Thyroid gland (tissue), 4 donors: ENCODE measurements around the gene KCNS3.

Source experiments
- CTCF ChIP-seq, 6 experiments: fragments of 200-600 bp in 3 of 6; fragments of 450-650 bp in 3 of 6; sonication (generic) in 3 of 6; IDR thresholded peaks; one replicate each; pipeline ENCODE4 v1.5.1; 2016 to 2019; ENCODE audit warnings: antibody characterized with exemption in 6 of 6, mild to moderate bottlenecking in 2 of 6, inconsistent platforms in 1 of 6, moderate library complexity in 1 of 6
- POLR2A ChIP-seq, 2 donors: fragments of 450-650 bp; IDR thresholded peaks; one replicate each; pipeline ENCODE4 v1.6.1; 2017; ENCODE audit warnings: antibody characterized with exemption in 2 of 2, mild to moderate bottlenecking in 2 of 2, moderate library complexity in 1 of 2

GRCh38 chr2:17894556-17894955, 16.1 kb downstream of the KCNS3 start:
- TF ChIP-seq CTCF (IDR thresholded peaks at IDR 0.05) (no peak), POLR2A (IDR thresholded peaks at IDR 0.05) (no peak)
